ENCODE measurements around the gene FRYL. TPM values are rescaled to one million over a fixed set of nuclear protein-coding genes. Genes with fewer than 3 reads are reported as not detected.
"Not testable (repeated sequence)": the region's sequence is repeated elsewhere in the genome, so short reads cannot be mapped to it uniquely, and the experiment has no call there.

FRYL gene
- total and polyA plus RNA-seq, 7 experiments from 2014 or later: 25.4 to 126 (median 102) TPM

GRCh38 chr4:48725414-48725813, 54.7 kb downstream of the FRYL start:
- ChIA-PET POLR2A (no interaction called here), CTCF (interaction anchor here (1.1 kb wide), 1 partner anchor 12 kb away, joined by 3 read pairs; no protein-coding TSS in a partner anchor)
- Mint-ChIP-seq H3K9me3 (peaks cover 0 to 8% (median 2%) of the 10 kb centered on the region in 11 donors), H3K27me3 (no peaks in the 10 kb centered on the region), H3K27ac (peak overlapping the region in 2 of 9 donors; percentile 33 to 35), H3K36me3 (peaks cover 0 to 29% (median 15%) of the 10 kb centered on the region in 5 donors), H3K4me3 (peak overlapping the region in 1 of 10 donors; percentile 41), H3K4me1 (peaks cover 67 to 94% (median 92%) of the 10 kb centered on the region in 7 donors)
- intact Hi-C loops (cut with micrococcal nuclease): no loop called here
- H3K27ac ChIP-seq (ENCODE audit: low read depth, low read length): no peak overlapping the region
- DNase-seq: no peak
- no peaks in the 10 kb centered on the region for H3K36me3 ChIP-seq (ENCODE audit: control insufficient read depth in 2 of 3, insufficient read depth in 3 of 3, low read length in 3 of 3)
- no peak for ATAC-seq
- H3K4me3 ChIP-seq (ENCODE audit: low read length): no peak overlapping the region
- peaks cover 28 to 37% of the 10 kb centered on the region in 2 donors for H3K4me1 ChIP-seq (ENCODE audit: control insufficient read depth in 2 of 2, insufficient read depth in 2 of 2, low read length in 2 of 2)
- no peaks in the 10 kb centered on the region for H3K27me3 ChIP-seq (ENCODE audit: control insufficient read depth in 2 of 2, insufficient read depth in 2 of 2, low read length in 2 of 2)
- H3K9me3 ChIP-seq (ENCODE audit: control insufficient read depth in 2 of 3, low read length in 3 of 3): no peaks in the 10 kb centered on the region

GRCh38 chr4:48722509-48723446, 57.3 kb downstream of the FRYL start:
- no peak for ATAC-seq
- Histone ChIP-seq H3K27ac (ENCODE audit: low read depth, low read length) (no peak overlapping the region), H3K9me3 (ENCODE audit: control insufficient read depth in 2 of 3, low read length in 3 of 3) (no peaks in the 10 kb centered on the region), H3K4me3 (ENCODE audit: low read length) (no peak overlapping the region), H3K4me1 (ENCODE audit: control insufficient read depth in 2 of 2, insufficient read depth in 2 of 2, low read length in 2 of 2) (peaks cover 7 to 15% of the 10 kb centered on the region in 2 donors), H3K36me3 (ENCODE audit: control insufficient read depth in 2 of 3, insufficient read depth in 3 of 3, low read length in 3 of 3) (no peaks in the 10 kb centered on the region), H3K27me3 (ENCODE audit: control insufficient read depth in 2 of 2, insufficient read depth in 2 of 2, low read length in 2 of 2) (no peaks in the 10 kb centered on the region)
- H3K4me3 Mint-ChIP-seq: peak overlapping the region in 3 of 10 donors; percentile 25 to 49 (median 27)
- intact Hi-C loops (cut with micrococcal nuclease): no loop called here
- no peaks in the 10 kb centered on the region for H3K27me3 Mint-ChIP-seq
- peaks cover 0 to 11% (median 6%) of the 10 kb centered on the region in 11 donors for H3K9me3 Mint-ChIP-seq
- DNase-seq: no peak
- ChIA-PET CTCF (no interaction called here), POLR2A (no interaction called here)
- H3K27ac Mint-ChIP-seq: peak overlapping the region in 6 of 9 donors; percentile 8 to 61 (median 22)
- H3K4me1 Mint-ChIP-seq: peaks cover 47 to 84% (median 69%) of the 10 kb centered on the region in 7 donors
- peaks cover 6 to 40% (median 21%) of the 10 kb centered on the region in 5 donors for H3K36me3 Mint-ChIP-seq

GRCh38 chr4:48720459-48720858, 59.6 kb downstream of the FRYL start:
- ChIA-PET POLR2A (no interaction called here), CTCF (interaction anchor here (0.6 kb wide), 1 partner anchor 21 kb away, joined by 3 read pairs; no protein-coding TSS in a partner anchor)
- DNase-seq: no peak
- Mint-ChIP-seq H3K36me3 (peaks cover 6 to 42% (median 34%) of the 10 kb centered on the region in 5 donors), H3K9me3 (peaks cover 0 to 23% (median 11%) of the 10 kb centered on the region in 11 donors), H3K27ac (peak overlapping the region in 3 of 9 donors; percentile 6 to 69 (median 18)), H3K27me3 (no peaks in the 10 kb centered on the region), H3K4me3 (no peak overlapping the region), H3K4me1 (peaks cover 27 to 63% (median 46%) of the 10 kb centered on the region in 7 donors)
- H3K4me1 ChIP-seq (ENCODE audit: control insufficient read depth in 2 of 2, insufficient read depth in 2 of 2, low read length in 2 of 2): peaks cover 0 to 10% of the 10 kb centered on the region in 2 donors
- no peaks in the 10 kb centered on the region for H3K27me3 ChIP-seq (ENCODE audit: control insufficient read depth in 2 of 2, insufficient read depth in 2 of 2, low read length in 2 of 2)
- H3K4me3 ChIP-seq (ENCODE audit: low read length): no peak overlapping the region
- intact Hi-C loops (cut with micrococcal nuclease): no loop called here
- H3K9me3 ChIP-seq (ENCODE audit: control insufficient read depth in 2 of 3, low read length in 3 of 3): no peaks in the 10 kb centered on the region
- H3K36me3 ChIP-seq (ENCODE audit: control insufficient read depth in 2 of 3, insufficient read depth in 3 of 3, low read length in 3 of 3): no peaks in the 10 kb centered on the region
- ATAC-seq: no peak
- no peak overlapping the region for H3K27ac ChIP-seq (ENCODE audit: low read depth, low read length)

- no peak overlapping the region for H3K27ac ChIP-seq (ENCODE audit: low read depth, low read length)
- Mint-ChIP-seq H3K4me1 (peaks cover 22 to 49% (median 36%) of the 10 kb centered on the region in 7 donors), H3K4me3 (no peak overlapping the region), H3K36me3 (peaks cover 6 to 37% (median 29%) of the 10 kb centered on the region in 5 donors), H3K27me3 (no peaks in the 10 kb centered on the region), H3K9me3 (peaks cover 0 to 24% (median 11%) of the 10 kb centered on the region in 11 donors), H3K27ac (peak overlapping the region in 1 of 9 donors; percentile 32)
- CTCF ChIA-PET: no interaction called here
- H3K36me3 ChIP-seq (ENCODE audit: control insufficient read depth in 2 of 3, insufficient read depth in 3 of 3, low read length in 3 of 3): no peaks in the 10 kb centered on the region
- intact Hi-C loops (cut with micrococcal nuclease): no loop called here
- POLR2A ChIA-PET: no interaction called here
- H3K4me3 ChIP-seq (ENCODE audit: low read length): no peak overlapping the region
- no peak for ATAC-seq
- H3K9me3 ChIP-seq (ENCODE audit: control insufficient read depth in 2 of 3, low read length in 3 of 3): no peaks in the 10 kb centered on the region
- DNase-seq: no peak
- H3K4me1 ChIP-seq (ENCODE audit: control insufficient read depth in 2 of 2, insufficient read depth in 2 of 2, low read length in 2 of 2): peaks cover 0 to 6% of the 10 kb centered on the region in 2 donors
- no peaks in the 10 kb centered on the region for H3K27me3 ChIP-seq (ENCODE audit: control insufficient read depth in 2 of 2, insufficient read depth in 2 of 2, low read length in 2 of 2)
Measured at GRCh38 chr4:48718818-48719465, 61.1 kb downstream of the FRYL start.

- H3K27ac ChIP-seq (ENCODE audit: low read depth, low read length); intact Hi-C loops (cut with micrococcal nuclease); H3K9me3 ChIP-seq (ENCODE audit: control insufficient read depth in 2 of 3, low read length in 3 of 3); H3K27ac Mint-ChIP-seq; CTCF ChIA-PET; H3K4me3 ChIP-seq (ENCODE audit: low read length); DNase-seq; ATAC-seq; POLR2A ChIA-PET; H3K4me1 ChIP-seq (ENCODE audit: control insufficient read depth in 2 of 2, insufficient read depth in 2 of 2, low read length in 2 of 2); H3K27me3 Mint-ChIP-seq; H3K27me3 ChIP-seq (ENCODE audit: control insufficient read depth in 2 of 2, insufficient read depth in 2 of 2, low read length in 2 of 2); H3K36me3 ChIP-seq (ENCODE audit: control insufficient read depth in 2 of 3, insufficient read depth in 3 of 3, low read length in 3 of 3); H3K4me3 Mint-ChIP-seq: not testable (repeated sequence)
- peaks cover 15 to 47% (median 27%) of the 10 kb centered on the region in 7 donors for H3K4me1 Mint-ChIP-seq
- peaks cover 6 to 43% (median 32%) of the 10 kb centered on the region in 5 donors for H3K36me3 Mint-ChIP-seq
- peaks cover 0 to 37% (median 14%) of the 10 kb centered on the region in 11 donors for H3K9me3 Mint-ChIP-seq
Measured at GRCh38 chr4:48716285-48716684, 63.8 kb downstream of the FRYL start.

- ATAC-seq: no peak
- Histone ChIP-seq H3K27ac (ENCODE audit: low read depth, low read length) (no peak overlapping the region), H3K36me3 (ENCODE audit: control insufficient read depth in 2 of 3, insufficient read depth in 3 of 3, low read length in 3 of 3) (peaks cover 0 to 19% (median 7%) of the 10 kb centered on the region in 3 experiments), H3K4me1 (ENCODE audit: control insufficient read depth in 2 of 2, insufficient read depth in 2 of 2, low read length in 2 of 2) (no peaks in the 10 kb centered on the region), H3K4me3 (ENCODE audit: low read length) (no peak overlapping the region), H3K9me3 (ENCODE audit: control insufficient read depth in 2 of 3, low read length in 3 of 3) (no peaks in the 10 kb centered on the region), H3K27me3 (ENCODE audit: control insufficient read depth in 2 of 2, insufficient read depth in 2 of 2, low read length in 2 of 2) (no peaks in the 10 kb centered on the region)
- Mint-ChIP-seq H3K4me3 (no peak overlapping the region), H3K4me1 (peaks cover 8 to 49% (median 39%) of the 10 kb centered on the region in 7 donors), H3K36me3 (peaks cover 8 to 37% (median 29%) of the 10 kb centered on the region in 5 donors), H3K27ac (peak overlapping the region in 4 of 9 donors; percentile 20 to 65 (median 37)), H3K9me3 (peaks cover 0 to 22% (median 2%) of the 10 kb centered on the region in 11 donors), H3K27me3 (no peaks in the 10 kb centered on the region)
- CTCF ChIA-PET: interaction anchor here (0.6 kb wide), 1 partner anchor 11 kb away, joined by 3 read pairs; no protein-coding TSS in a partner anchor
- intact Hi-C loops (cut with micrococcal nuclease): no loop called here
- DNase-seq: no peak
- POLR2A ChIA-PET: interaction anchor here (0.6 kb wide), 1 partner anchor 66 kb away, joined by 4 read pairs; no protein-coding TSS in a partner anchor
Measured at GRCh38 chr4:48710446-48711209, 69.5 kb downstream of the FRYL start.

All from naive thymus-derived CD4-positive, alpha-beta T cell (primary cell).